Right lobe of liver (tissue), 6 donors: ENCODE results near the gene ZNF774. TPM values are rescaled to one million over a fixed set of nuclear protein-coding genes. Genes with fewer than 3 reads are reported as not detected.
"Not testable (repeated sequence)": the region's sequence is repeated elsewhere in the genome, so short reads cannot be mapped to it uniquely, and the experiment has no call there.

Experiments
- ATAC-seq, 4 donors: fragments of 200-7000 bp; cut with Tn5 transposase; one replicate each; pipeline ENCODE4 v1.9.1; 2020; ENCODE audit warnings: mild to moderate bottlenecking in 4 of 4, moderate library complexity in 4 of 4
- DNase-seq, 3 donors: peaks; one replicate each; pipeline ENCODE4 v3.0.0-alpha.2; 2020
- H3K27ac ChIP-seq, 3 donors: fragments of 200-600 bp; one replicate each; pipeline ENCODE4 v1.8.0; 2022
- H3K27me3 ChIP-seq, 2 donors: fragments of 200-600 bp; one replicate each; pipeline ENCODE4 v1.8.0; 2022
- H3K36me3 ChIP-seq, 4 donors: fragments of 200-600 bp; sonication (generic) in 1 of 4; one replicate each; pipeline versions ENCODE4 v1.5.1 to v1.8.0; 2017 to 2022; ENCODE audit warnings: control low read depth in 1 of 4
- H3K4me1 ChIP-seq, 4 donors: fragments of 200-600 bp; sonication (generic) in 1 of 4; one replicate each; pipeline versions ENCODE4 v1.5.1 to v1.8.0; 2017 to 2022; ENCODE audit warnings: control low read depth in 1 of 4
- H3K4me3 ChIP-seq, 3 donors: fragments of 200-600 bp; one replicate each; pipeline ENCODE4 v1.8.0; 2022
- H3K9me3 ChIP-seq, 4 donors: fragments of 200-600 bp; sonication (generic) in 1 of 4; one replicate each; pipeline versions ENCODE4 v1.5.1 to v1.8.0; 2017 to 2022; ENCODE audit warnings: control low read depth in 1 of 4
- CTCF ChIP-seq, 4 donors: fragments of 200-600 bp in 3 of 4; fragments of 450-650 bp in 1 of 4; IDR thresholded peaks; one replicate each; pipeline versions ENCODE4 v1.5.1 to v1.8.0; 2016 to 2022; ENCODE audit warnings: antibody characterized with exemption in 4 of 4, mild to moderate bottlenecking in 2 of 4
- POLR2A ChIP-seq: fragments of 450-650 bp; IDR thresholded peaks from one replicate; pipeline ENCODE4 v1.6.1; 2017; ENCODE audit warnings: antibody characterized with exemption, mild to moderate bottlenecking
- WGBS: methylation state at CpG from one replicate; pipeline ENCODE4 v1.1.6; 2018; ENCODE audit warnings: low coverage, low lambda C conversion rate; ENCODE audit not compliant: insufficient coverage; ENCODE audit errors: missing lambda C conversion rate; 5-methylcytosine and 5-hydroxymethylcytosine counted together
- intact Hi-C, 2 donors: fragments of 100-400 bp; cut with DNase I; formaldehyde crosslinking; loops; one replicate each; pipeline versions ENCODE4 v1.11.2 to v1.14.1; 2022
- total RNA-seq, 6 experiments: library from RNA; depleted of rRNA in 2 of 6; stranded (reverse); fragments of >200 nt in 2 of 6; fragmentation: NEBNext Ultra II Directional in 3 of 6; extraction: Animal tissue kit (Norgen Biotek cat#: 25700) in 3 of 6; gene quantifications; one replicate each; pipeline versions ENCODE4 v1.1.0 to v1.2.4, GENCODE V29; 2016 to 2023
- donor health status: DM: no; HTN: yes; CAD: no.
- donor health status: DM: no; HTN: no; CAD: no.
- donor health status: DM: no; HTN: no; CAD: no.
- donor health status: DM: no; HTN: yes; CAD: no.
- donor health status: DM: no; HTN: yes; CAD: no.

Gene ZNF774
- total RNA-seq, 6 experiments from 2014 or later: 1.2 to 2.5 (median 1.7) TPM

DNA sequence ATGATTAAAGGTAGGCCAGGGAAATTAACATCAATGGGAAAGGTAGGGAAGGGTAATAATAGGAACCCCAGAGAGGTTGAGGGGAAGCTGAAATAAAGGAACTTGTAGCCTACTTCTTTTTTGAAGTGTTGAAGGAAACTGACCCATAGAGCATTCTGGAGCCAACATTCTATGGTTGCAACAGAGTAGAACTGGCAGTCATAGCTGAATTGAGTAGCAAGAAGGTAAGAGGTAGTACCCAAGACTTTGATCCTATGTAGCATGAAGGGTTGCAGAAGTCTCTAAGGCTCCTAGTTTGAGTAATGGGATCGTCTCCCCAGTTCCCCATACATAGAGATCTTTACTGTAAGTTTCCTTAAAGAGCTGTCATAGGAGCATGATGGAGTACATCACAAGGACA lies 7.4 kb upstream of the ZNF774 start:
- 38% methylated on average over 1 of the region's 1 CpG for WGBS
- Histone ChIP-seq H3K36me3 (no peaks in the 10 kb centered on the region), H3K27ac (no peak overlapping the region), H3K4me3 (no peak overlapping the region), H3K27me3 (no peaks in the 10 kb centered on the region), H3K9me3 (no peaks in the 10 kb centered on the region), H3K4me1 (no peaks in the 10 kb centered on the region)
- ATAC-seq (peak in 2 of 4 donors; percentile 23 to 53), DNase-seq (no peak)
- intact Hi-C loops: no loop called here
- TF ChIP-seq CTCF (IDR thresholded peaks at IDR 0.05) (no peak), POLR2A (no peak)

- no peak overlapping the region for H3K4me3 ChIP-seq
- H3K9me3 ChIP-seq: no peaks in the 10 kb centered on the region
- no peaks in the 10 kb centered on the region for H3K4me1 ChIP-seq
- 50% methylated on average over 1 of the region's 2 CpGs for WGBS
- intact Hi-C loops: no loop called here
- DNase-seq (no peak), ATAC-seq (peak in 3 of 4 donors; percentile 42 to 61 (median 48))
- no peaks in the 10 kb centered on the region for H3K36me3 ChIP-seq
- H3K27ac ChIP-seq: no peak overlapping the region
- H3K27me3 ChIP-seq: no peaks in the 10 kb centered on the region
- TF ChIP-seq POLR2A: no peak
- no peak for TF ChIP-seq CTCF (IDR thresholded peaks at IDR 0.05)
Measured at GRCh38 chr15:90345857-90346256, 6.2 kb upstream of the ZNF774 start.

GRCh38 chr15:90347431-90348065 lies 4.5 kb upstream of the ZNF774 start:
- H3K27ac ChIP-seq, H3K9me3 ChIP-seq, H3K36me3 ChIP-seq, ATAC-seq, intact Hi-C loops, H3K4me3 ChIP-seq, DNase-seq, H3K4me1 ChIP-seq, H3K27me3 ChIP-seq: not testable (repeated sequence)
- 100% methylated on average over 1 of the region's 1 CpG for WGBS

GRCh38 chr15:90348456-90348855 lies 3.6 kb upstream of the ZNF774 start:
- Histone ChIP-seq H3K9me3 (no peaks in the 10 kb centered on the region), H3K27me3 (no peaks in the 10 kb centered on the region), H3K4me1 (no peaks in the 10 kb centered on the region), H3K4me3 (no peak overlapping the region), H3K27ac (no peak overlapping the region), H3K36me3 (no peaks in the 10 kb centered on the region)
- 84% methylated on average over 6 of the region's 6 CpGs for WGBS
- intact Hi-C loops: no loop called here
- no peak for TF ChIP-seq POLR2A
- no peak for TF ChIP-seq CTCF (IDR thresholded peaks at IDR 0.05)
- DNase-seq (no peak), ATAC-seq (no peak)

DNA sequence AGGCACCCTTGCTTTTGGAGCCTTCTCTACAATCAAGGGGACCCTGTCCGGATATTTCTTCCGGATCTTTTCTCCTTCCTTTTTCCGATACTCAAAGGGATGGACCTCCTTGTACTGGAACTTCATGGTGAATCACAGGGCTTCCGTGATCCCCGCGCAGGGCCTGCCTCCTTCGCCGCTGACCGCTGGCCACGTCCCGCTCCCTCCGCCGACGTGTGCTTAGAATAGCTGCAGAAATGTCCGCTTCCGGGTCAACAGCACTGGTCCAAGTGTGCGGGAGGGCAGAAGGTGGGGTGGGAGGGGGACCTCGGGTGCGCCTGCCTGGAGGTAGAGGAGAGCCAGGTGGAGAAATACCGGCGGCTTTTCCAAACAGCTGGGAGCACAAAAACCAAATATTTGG lies 3.0 kb upstream of the ZNF774 start:
- Histone ChIP-seq H3K27ac (no peak overlapping the region), H3K9me3 (no peaks in the 10 kb centered on the region), H3K4me1 (no peaks in the 10 kb centered on the region), H3K27me3 (no peaks in the 10 kb centered on the region), H3K4me3 (no peak overlapping the region), H3K36me3 (no peaks in the 10 kb centered on the region)
- ATAC-seq: no peak
- DNase-seq: no peak
- TF ChIP-seq CTCF (IDR thresholded peaks at IDR 0.05) (no peak), POLR2A (no peak)
- WGBS: 89% methylated on average over 20 of the region's 21 CpGs
- intact Hi-C loops: no loop called here
